Activated naive CD4-positive, alpha-beta T cell treated with anti-CD3 and anti-CD28 coated beads, Interleukin-2, amount 10 ng/mL, durations not matched to agents 7 days and 5 days (primary cell): ENCODE results near the gene SLC28A1.

ENCODE experiments used
- CTCF ChIA-PET: fragments of 350-600 bp; sonication (Branson Sonifier 250); formaldehyde crosslinking; loops from one replicate; lab custom pipeline; 2021; ENCODE audit warnings: antibody characterized with exemption; lab: Charles Lee
- DNase-seq: peaks from one replicate; pipeline ENCODE4 v3.0.0-alpha.2; 2020
- H3K27ac Mint-ChIP-seq: one replicate; pipeline ENCODE4 v1.8.0; 2021; ENCODE audit warnings: mild to moderate bottlenecking, moderate library complexity, mixed read lengths
- H3K27me3 Mint-ChIP-seq: one replicate; pipeline ENCODE4 v1.8.0; 2021; ENCODE audit warnings: mild to moderate bottlenecking, mixed read lengths
- H3K36me3 Mint-ChIP-seq: one replicate; pipeline ENCODE4 v1.8.0; 2021; ENCODE audit warnings: mixed read lengths
- H3K4me1 Mint-ChIP-seq: one replicate; pipeline ENCODE4 v1.8.0; 2021; ENCODE audit warnings: mixed read lengths
- H3K4me3 Mint-ChIP-seq: one replicate; pipeline ENCODE4 v1.8.0; 2021; ENCODE audit warnings: mild to moderate bottlenecking, moderate library complexity, mixed read lengths
- H3K9me3 Mint-ChIP-seq: one replicate; pipeline ENCODE4 v1.8.0; 2021; ENCODE audit warnings: mixed read lengths

The SLC28A1 gene

GRCh38 chr15:84855136-84855535 lies 29.3 kb upstream of the SLC28A1 start:
- no peaks in the 10 kb centered on the region for H3K4me1 Mint-ChIP-seq
- H3K36me3 Mint-ChIP-seq, result no peaks in the 10 kb centered on the region
- H3K9me3 Mint-ChIP-seq, result no peaks in the 10 kb centered on the region
- CTCF ChIA-PET, result no interaction called here
- H3K27me3 Mint-ChIP-seq, result no peaks in the 10 kb centered on the region
- DNase-seq, result no peak
- H3K4me3 Mint-ChIP-seq, result no peak overlapping the region
- no peak overlapping the region for H3K27ac Mint-ChIP-seq

DNA sequence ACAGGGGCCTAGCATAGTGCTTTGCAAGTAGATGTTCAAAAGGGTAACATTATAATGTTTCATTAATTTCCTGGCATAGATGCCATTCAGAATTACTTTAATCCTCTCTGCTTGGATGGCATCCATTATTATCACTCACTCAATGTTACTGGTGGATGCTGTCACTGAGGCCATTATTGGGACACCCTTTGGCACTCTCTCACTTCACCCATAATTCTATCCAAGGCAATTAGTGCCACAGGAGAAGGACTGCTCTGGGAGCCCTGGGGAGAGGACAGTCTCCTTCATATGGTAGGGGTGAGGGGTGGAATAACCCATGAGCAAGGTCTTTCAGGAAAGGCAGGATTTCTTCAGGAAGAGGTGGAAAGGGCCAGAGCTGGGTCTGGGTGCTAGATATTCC lies 28.7 kb upstream of the SLC28A1 start:
- H3K27ac Mint-ChIP-seq, result no peak overlapping the region
- H3K27me3 Mint-ChIP-seq, result no peaks in the 10 kb centered on the region
- CTCF ChIA-PET, result no interaction called here
- H3K9me3 Mint-ChIP-seq, result no peaks in the 10 kb centered on the region
- H3K4me1 Mint-ChIP-seq, result no peaks in the 10 kb centered on the region
- DNase-seq, result no peak
- H3K36me3 Mint-ChIP-seq, result no peaks in the 10 kb centered on the region
- H3K4me3 Mint-ChIP-seq, result no peak overlapping the region

GRCh38 chr15:84856731-84857417 lies 27.6 kb upstream of the SLC28A1 start:
- no peak overlapping the region for H3K27ac Mint-ChIP-seq

DNA sequence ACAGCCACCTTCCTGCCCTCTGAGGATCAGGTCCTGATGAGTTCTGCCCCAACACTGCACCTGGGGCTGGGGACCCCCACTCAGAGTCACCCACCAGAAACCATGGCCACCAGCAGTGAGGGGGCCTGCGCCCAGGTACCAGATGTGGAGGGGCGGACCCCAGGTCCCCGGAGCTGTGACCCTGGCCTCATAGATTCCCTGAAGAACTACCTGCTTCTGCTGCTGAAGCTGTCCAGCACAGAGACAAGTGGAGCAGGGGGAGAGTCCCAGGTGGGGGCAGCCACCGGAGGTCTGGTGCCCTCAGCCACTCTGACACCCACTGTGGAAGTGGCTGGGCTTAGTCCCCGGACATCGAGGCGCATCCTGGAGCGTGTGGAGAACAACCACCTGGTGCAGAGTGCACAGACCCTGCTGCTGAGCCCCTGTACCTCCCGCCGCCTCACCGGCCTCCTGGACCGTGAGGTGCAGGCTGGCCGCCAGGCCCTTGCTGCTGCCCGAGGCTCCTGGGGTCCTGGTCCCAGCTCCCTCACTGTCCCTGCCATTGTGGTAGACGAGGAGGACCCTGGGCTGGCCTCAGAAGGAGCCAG lies 27.0 kb upstream of the SLC28A1 start:
- Mint-ChIP-seq H3K9me3 (no peaks in the 10 kb centered on the region), H3K27ac (no peak overlapping the region), H3K27me3 (no peaks in the 10 kb centered on the region), H3K4me1 (no peaks in the 10 kb centered on the region), H3K36me3 (no peaks in the 10 kb centered on the region), H3K4me3 (no peak overlapping the region)
- DNase-seq, result no peak
- CTCF ChIA-PET, result no interaction called here

More at GRCh38 chr15:84856731-84857417, 27.6 kb upstream of the SLC28A1 start:
- no peak for DNase-seq
- CTCF ChIA-PET, result no interaction called here
- Mint-ChIP-seq H3K4me1 (no peaks in the 10 kb centered on the region), H3K36me3 (no peaks in the 10 kb centered on the region), H3K4me3 (no peak overlapping the region), H3K27me3 (no peaks in the 10 kb centered on the region), H3K9me3 (no peaks in the 10 kb centered on the region)

DNA sequence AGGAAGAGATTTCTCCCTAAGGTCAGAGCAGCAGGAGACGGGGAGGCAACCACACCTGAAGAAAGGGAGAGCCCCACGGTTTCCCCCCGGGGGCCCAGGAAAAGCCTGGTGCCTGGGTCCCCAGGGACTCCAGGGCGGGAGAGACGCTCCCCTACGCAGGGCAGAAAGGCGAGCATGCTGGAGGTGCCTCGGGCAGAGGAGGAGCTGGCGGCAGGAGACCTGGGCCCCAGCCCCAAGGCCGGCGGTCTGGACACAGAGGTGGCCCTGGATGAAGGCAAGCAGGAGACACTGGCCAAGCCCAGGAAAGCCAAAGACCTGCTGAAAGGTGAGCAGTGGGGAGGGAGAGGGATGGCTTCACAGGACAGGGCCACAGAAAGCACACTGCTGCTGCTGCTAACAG lies 26.2 kb upstream of the SLC28A1 start:
- no peak overlapping the region for H3K27ac Mint-ChIP-seq
- H3K4me1 Mint-ChIP-seq, result no peaks in the 10 kb centered on the region
- no peaks in the 10 kb centered on the region for H3K36me3 Mint-ChIP-seq
- no peak for DNase-seq
- CTCF ChIA-PET, result no interaction called here
- H3K9me3 Mint-ChIP-seq, result no peaks in the 10 kb centered on the region
- no peaks in the 10 kb centered on the region for H3K27me3 Mint-ChIP-seq
- H3K4me3 Mint-ChIP-seq, result no peak overlapping the region

GRCh38 chr15:84859144-84859543 lies 25.3 kb upstream of the SLC28A1 start:
- no peak overlapping the region for H3K27ac Mint-ChIP-seq

GRCh38 chr15:84859651-84860050 lies 24.8 kb upstream of the SLC28A1 start:
- H3K9me3 Mint-ChIP-seq, result no peaks in the 10 kb centered on the region
- no peaks in the 10 kb centered on the region for H3K36me3 Mint-ChIP-seq
- no peaks in the 10 kb centered on the region for H3K27me3 Mint-ChIP-seq
- H3K27ac Mint-ChIP-seq, result no peak overlapping the region
- no peak for DNase-seq
- no peak overlapping the region for H3K4me3 Mint-ChIP-seq
- CTCF ChIA-PET, result no interaction called here
- no peaks in the 10 kb centered on the region for H3K4me1 Mint-ChIP-seq

More at GRCh38 chr15:84859144-84859543, 25.3 kb upstream of the SLC28A1 start:
- no peaks in the 10 kb centered on the region for H3K9me3 Mint-ChIP-seq
- H3K4me3 Mint-ChIP-seq, result no peak overlapping the region
- H3K36me3 Mint-ChIP-seq, result no peaks in the 10 kb centered on the region
- DNase-seq, result no peak
- H3K4me1 Mint-ChIP-seq, result no peaks in the 10 kb centered on the region
- CTCF ChIA-PET, result no interaction called here
- H3K27me3 Mint-ChIP-seq, result no peaks in the 10 kb centered on the region

GRCh38 chr15:84861781-84862180 lies 22.7 kb upstream of the SLC28A1 start:
- H3K4me3 Mint-ChIP-seq, result no peak overlapping the region
- peaks cover 4% of the 10 kb centered on the region for H3K27me3 Mint-ChIP-seq
- H3K9me3 Mint-ChIP-seq, result no peaks in the 10 kb centered on the region
- H3K36me3 Mint-ChIP-seq, result no peaks in the 10 kb centered on the region
- CTCF ChIA-PET, result no interaction called here
- H3K27ac Mint-ChIP-seq, result no peak overlapping the region
- DNase-seq, result no peak
- no peaks in the 10 kb centered on the region for H3K4me1 Mint-ChIP-seq

DNA sequence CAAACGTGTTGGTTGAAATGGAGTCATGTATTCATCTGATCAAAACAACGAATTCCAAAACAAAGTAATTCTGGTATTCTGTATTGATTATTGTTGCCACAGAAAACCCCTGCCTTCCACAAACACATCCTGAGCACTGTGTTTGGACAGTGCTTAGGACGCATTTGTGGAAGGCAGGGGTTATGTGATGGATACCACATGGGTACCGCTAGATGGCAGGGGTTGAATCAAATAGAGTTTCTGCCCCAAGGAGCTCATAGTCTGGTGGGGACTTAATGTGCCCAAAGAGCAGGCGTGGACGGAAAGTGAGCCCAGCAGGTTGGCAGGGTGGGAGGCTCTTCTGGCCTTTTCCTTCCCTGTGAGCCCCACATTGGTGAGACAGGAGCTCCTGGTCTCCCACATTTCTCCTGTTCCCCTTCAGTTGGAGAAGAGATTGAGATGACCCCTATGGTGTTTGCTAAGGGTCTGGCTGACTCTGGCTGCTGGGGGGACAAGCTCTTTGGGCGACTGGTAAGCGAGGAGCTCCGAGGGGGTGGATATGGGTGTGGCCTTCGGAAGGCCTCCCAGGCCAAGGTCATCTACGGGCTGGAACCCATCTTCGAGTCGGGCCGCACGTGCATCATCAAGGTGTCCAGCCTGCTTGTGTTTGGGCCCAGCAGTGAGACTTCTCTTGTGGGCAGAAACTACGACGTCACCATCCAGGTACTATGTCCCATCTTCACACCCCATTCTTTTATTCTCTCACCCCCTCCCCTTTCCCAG lies 22.1 kb upstream of the SLC28A1 start:
- DNase-seq, result no peak
- Mint-ChIP-seq H3K4me1 (no peaks in the 10 kb centered on the region), H3K4me3 (no peak overlapping the region), H3K27ac (no peak overlapping the region), H3K27me3 (peaks cover 4% of the 10 kb centered on the region), H3K9me3 (no peaks in the 10 kb centered on the region), H3K36me3 (no peaks in the 10 kb centered on the region)
- CTCF ChIA-PET, result no interaction called here

- Mint-ChIP-seq H3K4me1 (no peaks in the 10 kb centered on the region), H3K9me3 (no peaks in the 10 kb centered on the region), H3K27me3 (peaks cover 4% of the 10 kb centered on the region), H3K4me3 (no peak overlapping the region), H3K27ac (no peak overlapping the region), H3K36me3 (no peaks in the 10 kb centered on the region)
- DNase-seq, result no peak
- CTCF ChIA-PET, result interaction anchor here (0.9 kb wide), 1 partner anchor 64 kb away, joined by 4 read pairs; no protein-coding TSS in a partner anchor
These were observed 20.7 kb upstream of the SLC28A1 start for GRCh38 chr15:84863565-84864443.

- CTCF ChIA-PET, result interaction anchor here (0.9 kb wide), 2 partner anchors 14 to 64 kb away, joined by 3 to 4 read pairs; no protein-coding TSS in a partner anchor
- DNase-seq, result no peak
- no peaks in the 10 kb centered on the region for H3K9me3 Mint-ChIP-seq
These were observed 20.0 kb upstream of the SLC28A1 start for GRCh38 chr15:84864444-84864795.

DNA sequence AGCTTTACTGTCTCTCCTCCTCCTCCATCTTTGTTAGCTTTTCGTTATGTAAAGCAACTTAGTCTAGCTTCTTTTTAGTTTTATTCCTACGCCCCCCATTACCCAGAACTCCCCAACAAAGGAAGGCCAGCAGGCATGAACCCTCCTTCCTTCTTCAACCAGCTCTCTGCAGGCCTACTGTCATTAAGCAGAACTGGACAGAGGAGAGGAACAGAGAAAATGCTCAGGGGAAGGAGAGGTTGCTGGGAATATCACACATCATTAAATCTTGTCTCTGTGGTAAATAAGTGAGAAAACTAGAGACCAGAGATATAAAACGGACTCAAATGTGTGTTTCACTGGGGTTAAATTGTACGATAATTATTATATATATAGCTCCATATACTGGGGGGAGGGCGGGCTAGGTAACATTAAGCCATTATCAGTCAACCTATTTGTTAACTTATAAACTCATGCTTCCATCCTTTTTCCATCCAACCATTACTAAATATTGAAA lies 19.3 kb upstream of the SLC28A1 start:
- DNase-seq, result no peak
- CTCF ChIA-PET, result interaction anchor here (0.9 to 1.2 kb wide), 2 partner anchors 13 to 63 kb away, joined by 3 read pairs; no protein-coding TSS in a partner anchor
- Mint-ChIP-seq H3K9me3 (no peaks in the 10 kb centered on the region), H3K27ac (no peak overlapping the region), H3K27me3 (peaks cover 4% of the 10 kb centered on the region), H3K36me3 (no peaks in the 10 kb centered on the region), H3K4me1 (no peaks in the 10 kb centered on the region), H3K4me3 (no peak overlapping the region)

More at GRCh38 chr15:84864444-84864795, 20.0 kb upstream of the SLC28A1 start:
- Mint-ChIP-seq H3K27ac (no peak overlapping the region), H3K27me3 (peaks cover 4% of the 10 kb centered on the region), H3K4me3 (no peak overlapping the region), H3K36me3 (no peaks in the 10 kb centered on the region), H3K4me1 (no peaks in the 10 kb centered on the region)

- CTCF ChIA-PET, result interaction anchor here (0.6 kb wide), 1 partner anchor 10 kb away, joined by 4 read pairs; no protein-coding TSS in a partner anchor
These were observed 16.2 kb upstream of the SLC28A1 start for GRCh38 chr15:84868037-84868880.

More at GRCh38 chr15:84868037-84868880, 16.2 kb upstream of the SLC28A1 start:
- H3K4me1 Mint-ChIP-seq, result no peaks in the 10 kb centered on the region
- H3K36me3 Mint-ChIP-seq, result no peaks in the 10 kb centered on the region
- peaks cover 4% of the 10 kb centered on the region for H3K27me3 Mint-ChIP-seq
- H3K4me3 Mint-ChIP-seq, result no peak overlapping the region
- DNase-seq, result no peak
- H3K27ac Mint-ChIP-seq, result no peak overlapping the region
- H3K9me3 Mint-ChIP-seq, result no peaks in the 10 kb centered on the region
